GM21619 (cell line): ENCODE measurements around the gene ETS1.
A peak's percentile ranks its signal among the peaks of the same experiment; 100 is the strongest.

Experiments used
- ATAC-seq: cut with Tn5 transposase; IDR thresholded peaks from one replicate; pipeline ENCODE4 v1.9.1; 2021; ENCODE audit not compliant: unreplicated experiment

The ETS1 gene

DNA sequence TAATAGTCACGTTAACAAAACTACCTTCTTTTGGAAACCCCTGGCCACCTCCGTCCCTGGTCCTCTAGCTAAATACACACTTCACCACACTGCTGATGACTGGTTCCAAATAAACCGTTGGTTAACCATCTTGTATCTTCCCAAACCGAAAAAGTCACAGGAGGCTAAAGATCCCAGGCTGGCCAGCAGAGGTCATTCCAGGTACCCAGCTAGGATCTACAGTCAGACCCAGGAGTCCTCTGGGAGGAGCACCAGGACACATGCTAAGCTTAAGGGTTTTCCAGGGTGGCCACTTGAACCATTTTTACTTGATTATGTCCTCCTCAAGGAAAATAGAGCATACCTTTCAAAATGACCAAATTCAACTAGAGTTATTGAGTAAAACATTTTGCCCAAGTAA, 103.2 kb downstream of the ETS1 start:
- no peak for ATAC-seq

- ATAC-seq = peak; percentile 82
These were observed 104.1 kb downstream of the ETS1 start for GRCh38 chr11:128483211-128483788.

GRCh38 chr11:128482512-128483191, 104.7 kb downstream of the ETS1 start:
- ATAC-seq = peak; percentile 45

DNA sequence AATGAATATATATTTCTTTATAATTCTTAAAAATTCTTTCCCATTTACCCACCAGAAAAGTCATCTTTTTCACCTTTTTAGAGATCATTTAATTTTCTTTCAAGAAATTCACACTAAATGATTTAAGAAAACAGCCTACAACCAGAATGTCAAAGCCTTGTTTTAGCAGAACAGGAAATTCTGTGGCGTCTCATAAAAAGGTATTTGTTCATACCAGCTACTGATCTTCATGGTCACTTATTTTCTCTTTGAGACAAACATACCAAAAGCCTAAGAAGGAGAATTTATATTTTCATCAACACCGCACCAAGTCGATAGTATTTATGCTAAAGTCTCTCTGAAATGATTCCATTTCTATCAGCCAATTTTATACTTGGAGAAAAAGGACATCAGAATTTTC, 105.3 kb downstream of the ETS1 start:
- ATAC-seq = no peak

DNA sequence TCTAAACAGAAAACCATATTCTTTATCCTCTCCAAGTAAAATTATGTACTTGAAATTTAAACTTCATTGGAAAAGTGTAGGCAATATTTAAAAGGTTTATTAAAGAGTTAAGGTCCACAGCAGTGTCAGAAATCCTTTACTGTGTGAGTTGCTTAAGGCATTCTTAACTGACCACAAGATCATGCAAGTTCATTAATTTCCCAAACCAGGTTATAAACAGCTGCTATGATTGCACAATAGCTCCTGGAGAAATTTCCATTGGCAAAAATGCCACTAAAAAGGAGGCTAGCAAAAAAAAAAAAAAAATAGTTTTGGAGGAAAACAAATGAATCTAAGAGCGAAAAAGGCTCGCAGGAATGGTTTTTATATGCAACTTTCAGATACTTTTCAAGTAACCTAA, 106.2 kb downstream of the ETS1 start:
- no peak for ATAC-seq

GRCh38 chr11:128480665-128481064, 106.7 kb downstream of the ETS1 start:
- ATAC-seq = no peak

GRCh38 chr11:128480066-128480465, 107.3 kb downstream of the ETS1 start:
- ATAC-seq = no peak

GRCh38 chr11:128479144-128479543, 108.2 kb downstream of the ETS1 start:
- no peak for ATAC-seq

DNA sequence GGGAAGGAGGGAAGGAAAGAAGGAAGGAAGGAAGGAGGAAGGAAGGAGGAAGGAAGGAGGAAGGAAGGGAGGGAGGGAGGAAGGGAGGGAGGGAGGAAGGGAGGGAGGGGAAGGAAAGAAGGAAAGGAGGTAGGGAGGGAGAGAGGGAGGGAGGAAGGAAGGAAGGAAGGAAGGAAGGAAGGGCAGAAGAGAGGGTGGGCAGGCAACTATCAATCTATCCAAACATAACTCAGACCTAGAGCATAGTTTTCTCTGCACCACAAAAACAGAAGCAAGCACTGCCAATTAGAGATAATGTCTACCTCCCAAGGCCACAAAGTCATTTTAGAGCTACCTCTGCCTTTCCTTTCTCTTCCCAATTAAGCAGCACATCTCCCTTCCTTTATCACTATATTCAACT, 109.1 kb downstream of the ETS1 start:
- no peak for ATAC-seq

DNA sequence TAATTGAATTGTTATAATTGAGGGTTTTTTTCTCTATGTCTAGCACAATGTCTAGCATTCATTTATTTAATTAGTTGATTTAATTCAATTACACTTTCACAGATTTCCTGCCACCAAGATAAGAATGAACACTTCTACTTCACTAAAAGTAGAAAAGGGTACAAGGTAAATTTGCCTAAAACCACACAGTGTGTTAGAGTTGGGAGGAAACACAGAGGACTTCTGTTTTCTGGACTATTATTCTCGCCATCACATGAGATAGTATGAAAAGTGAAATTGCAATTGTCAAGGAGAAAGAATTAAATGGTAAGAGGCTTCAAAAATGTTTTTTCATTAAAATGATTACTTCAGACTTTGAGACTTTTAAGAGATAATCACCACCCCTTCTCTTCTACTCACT, 109.5 kb downstream of the ETS1 start:
- ATAC-seq = no peak

- ATAC-seq = no peak
These were observed 110.1 kb downstream of the ETS1 start for GRCh38 chr11:128477278-128477677.

DNA sequence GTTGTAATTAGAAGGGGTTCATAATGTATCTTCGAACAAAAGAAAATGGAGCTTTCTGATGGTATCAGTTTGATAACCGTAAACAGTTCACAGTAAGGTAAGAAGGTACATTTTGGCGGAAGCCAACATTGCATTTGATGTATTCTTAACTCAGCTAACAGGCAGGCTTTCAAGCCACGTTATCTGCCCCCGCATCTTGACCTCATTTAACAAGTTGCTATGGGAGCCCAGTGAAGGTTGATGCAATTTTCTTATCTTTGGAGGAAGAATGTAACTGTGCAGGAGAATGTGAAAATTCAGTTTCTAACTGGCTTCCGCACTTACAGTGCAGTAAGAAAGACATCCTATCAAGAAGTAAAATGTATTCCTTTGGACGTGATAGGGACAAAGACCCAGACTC, 110.6 kb downstream of the ETS1 start:
- no peak for ATAC-seq

- no peak for ATAC-seq
These were observed 111.3 kb downstream of the ETS1 start for GRCh38 chr11:128476049-128476448.

GRCh38 chr11:128474036-128474874, 113.1 kb downstream of the ETS1 start:
- no peak for ATAC-seq

GRCh38 chr11:128473636-128474035, 113.7 kb downstream of the ETS1 start:
- ATAC-seq = no peak

GRCh38 chr11:128472128-128473089, 114.9 kb downstream of the ETS1 start:
- ATAC-seq = peak; percentile 45

GRCh38 chr11:128471138-128471661, 116.2 kb downstream of the ETS1 start:
- peak; percentile 42 for ATAC-seq

- no peak for ATAC-seq
These were observed 117.3 kb downstream of the ETS1 start for GRCh38 chr11:128470081-128470480.

DNA sequence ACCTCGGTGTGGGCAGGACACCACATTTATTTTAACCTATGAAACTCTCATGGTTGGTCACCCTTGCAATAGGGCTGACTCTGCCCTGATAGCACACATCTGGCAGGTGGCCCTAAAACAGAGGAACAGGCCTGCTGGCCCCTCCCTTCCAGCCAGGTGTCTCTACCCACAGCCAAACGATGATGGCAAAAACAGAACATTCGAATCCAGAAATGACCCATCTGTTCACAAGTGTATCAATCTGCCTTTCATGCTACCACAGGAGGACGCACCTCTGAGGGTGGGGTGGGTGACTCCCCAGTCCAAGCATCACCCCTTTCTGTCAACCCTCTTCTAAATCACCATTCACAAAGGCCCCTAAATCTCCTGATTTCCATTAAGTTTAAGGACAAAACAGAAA, 118.1 kb downstream of the ETS1 start:
- peak; percentile 38 for ATAC-seq

- ATAC-seq = no peak
These were observed 119.2 kb downstream of the ETS1 start for GRCh38 chr11:128468111-128468510.

- ATAC-seq = no peak
These were observed 119.7 kb downstream of the ETS1 start for GRCh38 chr11:128467610-128468041.
